GM23338 (cell line): ENCODE measurements around the gene KRTAP12-3.
"Not testable (repeated sequence)": the region's sequence is repeated elsewhere in the genome, so short reads cannot be mapped to it uniquely, and the experiment has no call there.

Source experiments
- CREB1 ChIP-seq: fragments of 250-450 bp; sonication (Bioruptor Pico); IDR thresholded peaks from 2 replicates; pipeline ENCODE4 v1.5.0; 2020; ENCODE audit warnings: low read depth, mild to moderate bottlenecking, moderate library complexity
- CTCF ChIP-seq, 2 experiments: fragments of 200-600 bp in 1 of 2; sonication (generic) in 1 of 2; conservative IDR thresholded peaks; 2 replicates each; pipeline versions ENCODE4 v1.5.1 to v1.6.1; 2016 to 2017; ENCODE audit warnings: antibody characterized with exemption in 2 of 2, low read depth in 2 of 2, mild to moderate bottlenecking in 2 of 2, moderate library complexity in 1 of 2
- ETS1 ChIP-seq: IDR thresholded peaks from 2 replicates; pipeline ENCODE4 v1.6.1; 2016; ENCODE audit warnings: antibody characterized with exemption
- EZH2 ChIP-seq: fragments of 200-600 bp; sonication (generic); IDR thresholded peaks from one replicate; pipeline ENCODE4 v1.8.0; 2017; ENCODE audit warnings: antibody characterized with exemption, mild to moderate bottlenecking, low read depth; ENCODE audit not compliant: unreplicated experiment
- EZH2phosphoT487 ChIP-seq: fragments of 200-600 bp; sonication (generic); IDR thresholded peaks from one replicate; pipeline ENCODE4 v1.8.1; 2018; ENCODE audit warnings: antibody characterized with exemption; ENCODE audit not compliant: unreplicated experiment
- JUNB ChIP-seq: IDR thresholded peaks from one replicate; pipeline ENCODE4 v1.6.1; 2016; ENCODE audit warnings: antibody characterized with exemption; ENCODE audit not compliant: unreplicated experiment
- POLR2AphosphoS5 ChIP-seq: IDR thresholded peaks from 2 replicates; pipeline ENCODE4 v1.6.1; 2016; ENCODE audit warnings: antibody characterized with exemption, low read depth
- ZNF114 ChIP-seq: fragments of 250-450 bp; sonication (Bioruptor Pico); IDR thresholded peaks from 2 replicates; pipeline ENCODE4 v1.5.0; 2020; ENCODE audit warnings: mild to moderate bottlenecking, moderate library complexity
- ZNF331 ChIP-seq: fragments of 250-450 bp; sonication (Bioruptor Pico); IDR thresholded peaks from 2 replicates; pipeline ENCODE4 v1.5.0; 2020; ENCODE audit warnings: low read depth, mild to moderate bottlenecking, moderate library complexity
- TF ChIP-seq, protein P1 (sequence below): IDR thresholded peaks from one replicate; pipeline ENCODE4 v1.6.1; 2018; ENCODE audit warnings: antibody characterized with exemption; ENCODE audit not compliant: unreplicated experiment

DNA sequence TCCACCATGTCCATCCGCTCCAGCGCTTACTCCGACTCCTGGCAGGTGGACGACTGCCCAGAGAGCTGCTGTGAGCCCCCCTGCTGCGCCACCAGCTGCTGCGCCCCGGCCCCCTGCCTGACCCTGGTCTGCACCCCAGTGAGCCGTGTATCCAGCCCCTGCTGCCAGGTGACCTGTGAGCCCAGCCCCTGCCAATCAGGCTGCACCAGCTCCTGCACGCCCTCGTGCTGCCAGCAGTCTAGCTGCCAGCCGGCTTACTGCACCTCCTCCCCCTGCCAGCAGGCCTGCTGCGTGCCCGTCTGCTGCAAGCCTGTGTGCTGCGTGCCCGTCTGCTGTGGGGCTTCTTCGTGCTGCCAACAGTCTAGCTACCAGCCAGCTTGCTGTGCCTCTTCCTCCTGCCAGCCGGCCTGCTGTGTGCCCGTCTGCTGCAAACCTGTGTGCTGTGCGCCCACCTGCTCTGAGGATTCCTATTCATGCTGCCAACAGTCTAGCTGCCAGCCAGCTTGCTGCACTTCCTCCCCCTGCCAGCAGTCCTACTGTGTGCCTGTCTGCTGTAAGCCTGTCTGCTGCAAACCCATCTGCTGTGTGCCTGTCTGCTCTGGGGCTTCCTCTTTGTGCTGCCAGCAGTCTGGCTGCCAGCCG is 30.4 kb upstream of the KRTAP12-3 start:
- not testable (repeated sequence) for TF ChIP-seq CTCF (conservative IDR thresholded peaks at IDR 0.05; ENCODE audit: low read depth in 2 of 2); JUNB; EZH2phosphoT487; EZH2; ZNF114 (CRISPR knock-in tag); POLR2AphosphoS5; CREB1 (CRISPR knock-in tag); ETS1; ZNF331 (CRISPR knock-in tag)
- TF ChIP-seq, protein P1, sequence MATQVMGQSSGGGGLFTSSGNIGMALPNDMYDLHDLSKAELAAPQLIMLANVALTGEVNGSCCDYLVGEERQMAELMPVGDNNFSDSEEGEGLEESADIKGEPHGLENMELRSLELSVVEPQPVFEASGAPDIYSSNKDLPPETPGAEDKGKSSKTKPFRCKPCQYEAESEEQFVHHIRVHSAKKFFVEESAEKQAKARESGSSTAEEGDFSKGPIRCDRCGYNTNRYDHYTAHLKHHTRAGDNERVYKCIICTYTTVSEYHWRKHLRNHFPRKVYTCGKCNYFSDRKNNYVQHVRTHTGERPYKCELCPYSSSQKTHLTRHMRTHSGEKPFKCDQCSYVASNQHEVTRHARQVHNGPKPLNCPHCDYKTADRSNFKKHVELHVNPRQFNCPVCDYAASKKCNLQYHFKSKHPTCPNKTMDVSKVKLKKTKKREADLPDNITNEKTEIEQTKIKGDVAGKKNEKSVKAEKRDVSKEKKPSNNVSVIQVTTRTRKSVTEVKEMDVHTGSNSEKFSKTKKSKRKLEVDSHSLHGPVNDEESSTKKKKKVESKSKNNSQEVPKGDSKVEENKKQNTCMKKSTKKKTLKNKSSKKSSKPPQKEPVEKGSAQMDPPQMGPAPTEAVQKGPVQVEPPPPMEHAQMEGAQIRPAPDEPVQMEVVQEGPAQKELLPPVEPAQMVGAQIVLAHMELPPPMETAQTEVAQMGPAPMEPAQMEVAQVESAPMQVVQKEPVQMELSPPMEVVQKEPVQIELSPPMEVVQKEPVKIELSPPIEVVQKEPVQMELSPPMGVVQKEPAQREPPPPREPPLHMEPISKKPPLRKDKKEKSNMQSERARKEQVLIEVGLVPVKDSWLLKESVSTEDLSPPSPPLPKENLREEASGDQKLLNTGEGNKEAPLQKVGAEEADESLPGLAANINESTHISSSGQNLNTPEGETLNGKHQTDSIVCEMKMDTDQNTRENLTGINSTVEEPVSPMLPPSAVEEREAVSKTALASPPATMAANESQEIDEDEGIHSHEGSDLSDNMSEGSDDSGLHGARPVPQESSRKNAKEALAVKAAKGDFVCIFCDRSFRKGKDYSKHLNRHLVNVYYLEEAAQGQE: not testable (repeated sequence)
